ENCODE data around the gene HTRA1. TPM values are rescaled to one million over a fixed set of nuclear protein-coding genes. Genes with fewer than 3 reads are reported as not detected.

HTRA1 gene
- total RNA-seq, 2 donors from 2014 or later = 41.4 to 61.8 TPM

GRCh38 chr10:122526892-122527291 is 65.5 kb downstream of the HTRA1 start:
- 90% methylated on average over 5 of the region's 5 CpGs for WGBS
- intact Hi-C loops (cut with DNase I) = no loop called here
- Histone ChIP-seq H3K27ac (no peak overlapping the region), H3K9me3 (no peaks in the 10 kb centered on the region), H3K4me3 (no peak overlapping the region), H3K36me3 (no peaks in the 10 kb centered on the region), H3K27me3 (replicated peaks; ENCODE audit: insufficient read depth) (no peaks in the 10 kb centered on the region), H3K4me1 (replicated peaks) (no peaks in the 10 kb centered on the region)
- no peak for DNase-seq (ENCODE audit: low spot score)
- TF ChIP-seq POLR2A (IDR thresholded peaks at IDR 0.05) (no peak), CTCF (IDR thresholded peaks at IDR 0.05) (no peak), POLR2AphosphoS5 (IDR thresholded peaks at IDR 0.05) (no peak)

- DNase-seq (ENCODE audit: low spot score) = no peak
- H3K36me3 ChIP-seq = no peaks in the 10 kb centered on the region
- no peaks in the 10 kb centered on the region for H3K9me3 ChIP-seq
- no peaks in the 10 kb centered on the region for H3K4me1 ChIP-seq (replicated peaks)
- 66% methylated on average over 11 of the region's 11 CpGs for WGBS
- intact Hi-C loops (cut with DNase I) = no loop called here
- H3K27ac ChIP-seq = no peak overlapping the region
- no peak for TF ChIP-seq CTCF (IDR thresholded peaks at IDR 0.05)
- TF ChIP-seq POLR2AphosphoS5 (IDR thresholded peaks at IDR 0.05) = no peak
- TF ChIP-seq POLR2A (IDR thresholded peaks at IDR 0.05) = no peak
- H3K27me3 ChIP-seq (replicated peaks; ENCODE audit: insufficient read depth) = no peaks in the 10 kb centered on the region
- H3K4me3 ChIP-seq = no peak overlapping the region
Observed at GRCh38 chr10:122530177-122530576, 68.8 kb downstream of the HTRA1 start.

- TF ChIP-seq POLR2A (IDR thresholded peaks at IDR 0.05) (no peak), CTCF (IDR thresholded peaks at IDR 0.05) (no peak), POLR2AphosphoS5 (IDR thresholded peaks at IDR 0.05) (no peak)
- intact Hi-C loops (cut with DNase I) = no loop called here
- no peaks in the 10 kb centered on the region for H3K9me3 ChIP-seq
- 90% methylated on average over 5 of the region's 5 CpGs for WGBS
- H3K4me3 ChIP-seq = no peak overlapping the region
- H3K36me3 ChIP-seq = no peaks in the 10 kb centered on the region
- no peak overlapping the region for H3K27ac ChIP-seq
- no peaks in the 10 kb centered on the region for H3K4me1 ChIP-seq (replicated peaks)
- H3K27me3 ChIP-seq (replicated peaks; ENCODE audit: insufficient read depth) = no peaks in the 10 kb centered on the region
- no peak for DNase-seq (ENCODE audit: low spot score)
Observed at GRCh38 chr10:122531261-122531660, 69.9 kb downstream of the HTRA1 start.

GRCh38 chr10:122531939-122532338 is 70.6 kb downstream of the HTRA1 start:
- Histone ChIP-seq H3K4me1 (replicated peaks) (no peaks in the 10 kb centered on the region), H3K9me3 (no peaks in the 10 kb centered on the region), H3K4me3 (no peak overlapping the region), H3K27me3 (replicated peaks; ENCODE audit: insufficient read depth) (no peaks in the 10 kb centered on the region), H3K27ac (no peak overlapping the region), H3K36me3 (no peaks in the 10 kb centered on the region)
- no peak for DNase-seq (ENCODE audit: low spot score)
- TF ChIP-seq POLR2AphosphoS5 (IDR thresholded peaks at IDR 0.05) = no peak
- TF ChIP-seq POLR2A (IDR thresholded peaks at IDR 0.05) = no peak
- no peak for TF ChIP-seq CTCF (IDR thresholded peaks at IDR 0.05)
- intact Hi-C loops (cut with DNase I) = no loop called here
- WGBS = 29% methylated on average over 3 of the region's 3 CpGs

- no peaks in the 10 kb centered on the region for H3K27me3 ChIP-seq (replicated peaks; ENCODE audit: insufficient read depth)
- H3K4me3 ChIP-seq = no peak overlapping the region
- no peak for DNase-seq (ENCODE audit: low spot score)
- WGBS = 83% methylated on average over 6 of the region's 6 CpGs
- intact Hi-C loops (cut with DNase I) = no loop called here
- no peaks in the 10 kb centered on the region for H3K36me3 ChIP-seq
- H3K4me1 ChIP-seq (replicated peaks) = no peaks in the 10 kb centered on the region
- no peaks in the 10 kb centered on the region for H3K9me3 ChIP-seq
- no peak overlapping the region for H3K27ac ChIP-seq
- TF ChIP-seq CTCF (IDR thresholded peaks at IDR 0.05) = no peak
- no peak for TF ChIP-seq POLR2AphosphoS5 (IDR thresholded peaks at IDR 0.05)
- TF ChIP-seq POLR2A (IDR thresholded peaks at IDR 0.05) = no peak
Observed at GRCh38 chr10:122532601-122533296, 71.4 kb downstream of the HTRA1 start.
